Measurements from ENCODE around the gene CEP350.

CEP350 gene

GRCh38 chr1:180157108-180157507 is 202.5 kb downstream of the CEP350 start:
- peak; percentile 65 for DNase-seq (ENCODE audit: low spot score)

GRCh38 chr1:180157576-180158057 is 203.0 kb downstream of the CEP350 start:
- no peak for DNase-seq (ENCODE audit: low spot score)

- DNase-seq (ENCODE audit: low spot score), result no peak
Measured at GRCh38 chr1:180158149-180159147, 203.8 kb downstream of the CEP350 start.

GRCh38 chr1:180160357-180160756 is 205.7 kb downstream of the CEP350 start:
- no peak for DNase-seq (ENCODE audit: low spot score)

- no peak for DNase-seq (ENCODE audit: low spot score)
Measured at GRCh38 chr1:180163041-180163440, 208.4 kb downstream of the CEP350 start.

Data from AG20443 (cell line).